Left renal pelvis (tissue), 4 donors: Measurements from ENCODE around the gene AKAP6. TPM values are rescaled to one million over a fixed set of nuclear protein-coding genes. Genes with fewer than 3 reads are reported as not detected.

Source experiments
- DNase-seq, 4 donors: peaks; one replicate each; pipeline ENCODE4 v3.0.0-alpha.2; 2013; ENCODE audit warnings: low read depth in 4 of 4, low spot score in 3 of 4
- polyA plus RNA-seq, 4 donors: library from polyadenylated mRNA; unstranded; fragments of 120-200 nt; gene quantifications; one replicate each; pipeline ENCODE4 v1.2.1, GENCODE V29; 2013; ENCODE audit not compliant: insufficient read length in 4 of 4

Gene AKAP6
- polyA plus RNA-seq, 4 donors: 1.3 to 3.2 (median 2.2) TPM

GRCh38 chr14:32473464-32473855 lies 144.4 kb downstream of the AKAP6 start:
- DNase-seq: no peak

GRCh38 chr14:32474478-32475195 lies 145.5 kb downstream of the AKAP6 start:
- no peak for DNase-seq

DNA sequence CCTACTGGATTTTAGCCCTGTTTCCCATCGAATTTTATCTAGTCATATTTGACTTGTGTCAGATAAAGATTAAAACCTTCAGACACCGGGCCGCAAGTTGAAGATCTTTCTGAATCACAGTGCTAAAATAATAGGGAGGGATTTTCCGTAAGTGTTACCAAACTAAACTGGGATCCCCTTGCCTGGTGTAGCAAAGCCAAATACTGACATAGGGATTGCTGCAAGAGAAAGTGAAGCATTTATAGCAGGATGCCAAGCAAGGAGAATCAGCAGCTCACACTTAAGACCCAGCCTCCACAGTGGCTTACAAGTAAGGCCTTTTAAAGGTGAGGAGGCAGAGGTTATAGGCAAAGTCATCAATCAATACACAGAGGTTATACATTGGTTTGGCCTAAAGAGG lies 147.4 kb downstream of the AKAP6 start:
- no peak for DNase-seq

DNA sequence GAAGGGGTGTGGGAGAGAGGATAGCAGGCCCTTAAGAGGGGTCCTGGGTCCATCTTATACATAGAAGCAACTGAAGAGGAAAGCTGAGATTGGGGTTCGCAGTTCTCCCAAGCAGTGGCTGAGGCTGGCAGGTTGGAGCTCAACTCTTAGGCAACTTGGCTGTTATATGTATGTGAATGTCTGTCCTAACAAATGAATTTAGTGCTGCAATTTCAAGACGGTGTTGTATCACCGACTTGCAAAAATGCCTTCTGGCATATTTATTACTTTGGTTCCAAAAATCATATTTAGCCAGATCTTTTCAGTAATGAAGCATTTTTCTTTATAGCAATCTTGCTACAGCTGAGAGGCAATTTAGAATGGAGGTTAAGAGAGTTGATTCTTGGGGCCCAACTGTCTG lies 148.3 kb downstream of the AKAP6 start:
- no peak for DNase-seq

DNA sequence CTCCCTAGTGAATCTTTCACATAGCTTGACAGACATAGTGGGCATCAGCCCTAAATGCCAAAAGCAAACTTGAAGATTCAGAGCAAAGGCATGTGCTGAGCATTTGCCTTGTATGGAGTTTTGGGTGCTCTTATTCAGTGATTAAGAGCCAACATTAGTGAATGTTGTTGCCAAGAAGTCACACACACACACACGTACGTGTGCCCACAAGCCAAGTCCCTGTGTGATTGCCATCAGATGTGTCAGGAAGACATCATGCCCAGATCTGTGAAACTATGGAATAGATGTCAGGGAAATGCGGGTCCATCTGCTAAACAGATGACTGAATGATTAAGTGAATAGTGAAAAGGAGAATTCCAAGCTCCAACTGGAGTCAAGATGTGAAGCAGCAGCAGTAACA lies 149.0 kb downstream of the AKAP6 start:
- DNase-seq: no peak

DNA sequence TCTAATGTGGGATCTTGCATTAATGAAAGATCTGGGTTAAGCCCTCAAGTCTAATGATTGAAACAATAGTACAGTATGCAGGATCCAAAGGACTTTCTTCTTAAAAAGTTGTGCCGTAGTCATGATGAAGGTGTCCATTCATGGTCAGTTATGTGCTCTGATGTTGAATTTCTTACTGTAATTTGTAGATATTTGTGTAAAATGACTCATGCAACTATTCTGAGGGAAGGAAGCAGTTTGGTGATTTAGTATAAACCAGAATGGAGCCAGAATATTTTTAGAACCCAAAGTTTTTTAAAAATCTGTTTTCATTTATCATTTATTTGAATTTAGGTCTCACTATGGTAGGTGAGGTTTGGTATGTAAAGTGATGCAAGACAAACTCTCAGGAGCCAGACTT lies 151.2 kb downstream of the AKAP6 start:
- no peak for DNase-seq

- no peak for DNase-seq
Observed at GRCh38 chr14:32481707-32482106, 152.6 kb downstream of the AKAP6 start.

GRCh38 chr14:32491416-32492016 lies 162.4 kb downstream of the AKAP6 start:
- no peak for DNase-seq

DNA sequence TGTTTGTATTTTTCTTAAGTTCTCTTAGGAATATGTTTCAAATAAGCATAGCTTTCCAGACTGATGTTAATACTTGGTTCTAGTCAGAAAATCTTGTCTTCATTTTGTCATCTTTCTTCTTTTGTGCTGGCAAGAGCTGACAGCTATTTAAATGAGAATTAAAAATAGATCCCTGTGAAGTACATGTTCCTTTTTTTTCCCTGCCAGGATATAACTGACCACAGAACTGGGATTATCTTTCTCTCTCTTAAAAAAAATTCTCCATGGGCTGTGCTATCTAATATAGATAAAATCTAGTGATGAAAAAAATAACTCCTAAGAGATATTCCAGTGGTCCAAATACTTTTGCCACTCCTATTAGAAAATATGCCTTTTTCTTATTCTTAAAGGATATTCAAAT lies 163.4 kb downstream of the AKAP6 start:
- no peak for DNase-seq

GRCh38 chr14:32494609-32495434 lies 165.7 kb downstream of the AKAP6 start:
- no peak for DNase-seq

DNA sequence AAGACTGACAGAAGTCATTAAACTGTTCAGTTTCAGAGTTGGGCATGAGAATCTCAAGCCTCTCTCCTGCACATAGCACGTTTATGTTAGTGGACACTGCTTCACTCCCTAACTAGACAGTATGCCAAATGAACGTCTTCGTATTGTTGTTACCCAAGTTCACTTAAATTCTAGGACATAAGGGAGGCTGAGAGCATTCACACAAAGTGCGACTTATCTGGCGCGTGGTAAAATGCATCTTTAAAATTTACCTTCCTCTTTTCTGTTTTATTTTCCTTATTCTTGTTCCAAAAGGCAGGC lies 166.3 kb downstream of the AKAP6 start:
- no peak for DNase-seq

DNA sequence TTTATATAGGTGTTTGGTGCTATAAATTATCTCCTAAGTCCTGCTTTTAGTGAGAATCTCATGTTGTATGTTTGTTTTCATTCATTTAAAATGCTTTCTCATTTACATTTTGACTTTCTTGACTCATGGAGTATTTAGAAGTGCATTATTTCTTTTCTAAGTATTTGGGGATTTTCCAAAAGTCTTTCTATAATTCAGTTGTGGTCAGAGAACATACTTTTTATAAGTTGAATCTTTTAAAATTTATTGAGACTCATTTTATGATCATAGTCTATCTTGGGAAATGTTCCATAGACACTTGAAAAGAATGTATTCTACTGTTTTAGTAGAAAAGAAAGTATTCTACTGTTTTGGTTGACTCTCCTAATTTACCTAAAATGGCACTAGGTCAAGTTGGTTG lies 168.2 kb downstream of the AKAP6 start:
- DNase-seq: no peak

DNA sequence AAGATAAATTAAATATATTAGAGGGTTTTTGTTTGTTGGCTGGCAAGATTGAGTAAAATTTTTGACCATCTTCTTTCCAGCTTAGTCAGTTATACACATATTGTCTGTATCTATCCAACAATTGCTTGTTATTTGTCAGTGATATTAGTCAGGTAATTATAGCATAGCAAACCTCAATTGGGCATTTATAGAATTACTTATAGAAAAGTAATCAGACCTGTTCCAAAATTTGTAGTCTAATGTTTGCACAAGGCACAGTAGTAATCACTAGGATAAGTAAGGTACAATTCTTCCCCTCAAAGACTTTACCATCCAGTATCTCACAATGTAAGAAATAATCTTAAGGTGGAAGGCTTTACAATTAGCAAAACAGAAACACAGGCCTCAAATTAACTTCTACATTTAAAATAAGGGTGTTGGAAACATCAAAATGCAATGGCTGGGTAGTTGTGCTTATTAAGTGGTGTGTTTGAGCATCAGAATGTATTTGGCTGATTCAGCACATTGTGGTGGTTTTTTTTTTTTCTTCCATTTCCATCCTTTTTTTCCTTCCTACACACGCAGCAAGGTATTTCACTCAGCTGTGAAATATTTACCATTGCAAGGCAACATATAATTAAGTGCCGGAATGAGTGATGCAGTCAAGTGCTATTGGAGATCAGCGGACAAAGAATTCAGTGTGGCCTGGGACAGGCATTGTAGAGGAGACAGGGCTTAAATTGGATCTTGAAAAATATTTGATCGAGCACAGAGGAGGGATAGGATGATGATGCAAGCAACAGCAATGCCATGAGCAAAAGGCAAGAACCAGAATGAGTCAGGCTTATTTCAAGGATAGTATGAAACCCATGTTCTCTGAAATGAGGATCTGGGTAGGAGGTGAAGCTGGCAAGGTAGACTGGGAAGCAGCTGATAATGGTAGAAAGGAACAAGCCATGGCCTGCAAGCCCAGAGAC lies 178.2 kb downstream of the AKAP6 start:
- no peak for DNase-seq

- DNase-seq: no peak
Observed at GRCh38 chr14:32508281-32508680, 179.2 kb downstream of the AKAP6 start.

DNA sequence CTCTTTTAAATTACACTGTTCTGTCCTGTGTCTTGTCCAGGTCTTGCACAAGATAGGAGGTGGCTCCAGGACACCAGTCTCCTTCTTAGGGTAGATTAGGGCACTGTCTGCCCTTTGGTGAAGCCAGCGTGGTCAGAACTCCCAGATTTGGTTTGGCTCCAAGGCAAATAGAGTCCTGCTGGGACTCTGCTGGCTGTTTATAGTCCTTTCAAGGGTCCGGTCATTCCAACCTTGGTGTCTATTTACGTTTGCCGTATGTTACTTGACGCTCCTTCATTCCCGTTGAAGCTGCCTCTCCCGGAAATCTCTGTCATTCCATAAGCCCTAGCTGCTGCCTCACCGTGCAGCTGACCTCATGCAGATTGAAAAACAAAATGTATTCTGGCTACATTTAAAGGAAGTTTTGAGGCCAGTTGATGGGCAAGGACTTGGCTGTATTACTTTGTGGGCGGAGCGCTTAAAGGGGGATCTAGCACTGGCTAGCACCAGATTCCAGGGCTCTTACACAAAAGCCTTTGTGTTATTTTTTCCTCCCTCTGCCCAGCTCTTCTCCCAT lies 180.6 kb downstream of the AKAP6 start:
- DNase-seq: no peak

DNA sequence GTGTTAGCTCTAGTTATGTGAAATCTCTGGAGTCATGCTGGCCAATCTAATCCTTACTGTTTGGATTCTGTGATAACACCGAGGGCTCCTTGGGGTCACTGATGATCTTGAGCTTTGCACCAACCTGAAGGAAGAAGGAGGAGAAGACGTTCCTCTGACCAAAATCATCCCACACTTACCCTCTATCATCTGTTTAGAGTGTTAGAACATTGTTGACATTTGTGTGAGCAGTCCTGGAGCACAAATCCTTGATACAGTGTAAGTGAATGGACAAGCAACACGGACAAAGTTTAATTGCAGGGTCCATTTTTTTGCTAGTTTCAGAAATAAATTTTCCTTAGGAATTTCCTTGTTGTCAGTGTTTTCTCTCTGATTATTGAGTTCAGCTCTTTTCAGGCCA lies 181.7 kb downstream of the AKAP6 start:
- no peak for DNase-seq

DNA sequence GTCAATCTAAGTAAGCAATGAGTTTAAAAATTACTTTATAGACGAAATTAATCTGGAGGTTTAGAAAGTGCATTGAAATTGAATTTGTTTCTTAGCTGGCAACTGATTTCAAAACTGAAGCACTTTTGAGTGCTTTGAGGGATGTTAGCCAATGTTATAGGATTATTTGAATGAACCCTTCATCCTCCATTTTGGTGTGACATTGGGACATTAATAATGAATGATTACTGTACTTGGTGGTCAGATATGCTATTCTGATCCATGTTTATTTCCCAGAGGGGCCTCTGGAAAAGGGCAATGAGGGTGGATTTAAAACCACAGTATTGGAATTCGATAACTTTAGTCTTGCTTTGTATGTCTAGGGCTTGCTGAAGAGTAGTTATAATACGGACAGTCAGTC lies 183.2 kb downstream of the AKAP6 start:
- DNase-seq: no peak

- no peak for DNase-seq
Observed at GRCh38 chr14:32512813-32513212, 183.7 kb downstream of the AKAP6 start.

DNA sequence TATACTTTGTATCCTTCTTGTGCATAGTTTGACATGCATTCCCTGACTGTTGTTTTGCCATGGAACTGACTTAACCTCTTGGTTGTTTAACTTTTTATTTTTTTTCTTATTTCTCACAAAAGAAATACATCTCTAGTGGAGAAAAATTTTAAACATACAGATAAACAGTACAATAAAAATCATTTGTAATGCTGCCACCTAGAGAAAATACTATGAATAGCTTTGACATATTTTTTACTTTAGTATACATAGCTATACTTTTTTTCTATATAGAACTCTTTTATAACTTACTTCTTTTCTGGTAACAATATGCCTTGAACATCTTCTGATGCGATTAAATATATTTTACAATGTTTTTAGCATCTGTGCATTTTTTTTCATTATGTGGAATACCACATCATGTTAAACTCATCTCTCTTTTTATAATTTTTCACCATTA lies 184.5 kb downstream of the AKAP6 start:
- no peak for DNase-seq

DNA sequence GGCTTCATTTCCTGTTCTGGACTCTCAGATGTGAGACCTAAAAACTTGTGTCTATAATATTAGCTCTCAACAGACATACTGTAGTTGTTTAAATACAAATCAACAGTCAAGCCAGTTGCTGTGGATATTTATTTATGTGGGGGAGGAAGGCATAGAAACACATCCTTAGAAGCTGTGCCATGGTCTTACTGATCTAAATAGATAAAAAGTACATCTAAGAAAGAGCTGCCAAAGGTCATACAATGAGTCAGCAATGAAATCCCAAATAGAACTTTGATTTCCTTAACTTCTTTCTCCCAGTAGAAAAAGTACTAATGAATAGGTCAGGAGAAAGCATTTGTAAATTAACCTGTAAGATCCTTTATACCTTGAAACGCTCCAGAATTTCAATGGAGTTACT lies 185.1 kb downstream of the AKAP6 start:
- DNase-seq: no peak

DNA sequence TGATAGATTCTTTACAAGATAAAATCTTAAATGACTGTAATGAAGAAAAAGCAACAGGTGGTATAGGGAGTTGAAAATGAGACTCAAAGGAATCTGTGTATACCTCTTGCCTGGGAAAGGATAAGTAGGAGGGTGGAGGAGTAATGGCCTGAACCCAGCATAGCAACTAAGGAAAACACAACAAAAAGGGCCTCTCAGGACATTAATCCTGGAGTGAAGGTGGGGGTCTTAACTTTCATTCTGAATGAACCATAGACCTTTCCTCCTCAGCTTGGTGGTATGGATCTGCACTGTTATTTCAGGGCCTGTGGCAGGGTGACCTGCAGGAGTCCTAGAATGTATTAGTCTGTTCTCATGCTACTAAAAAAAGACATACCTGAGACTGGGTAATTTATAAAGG lies 185.6 kb downstream of the AKAP6 start:
- DNase-seq: no peak
